HL-60 (cell line): ENCODE results near the gene NPAS4.

Source experiments
- DNase-seq, 2 experiments: peaks; one replicate each; pipeline ENCODE4 v3.0.0-alpha.2; 2010 to 2020; ENCODE audit warnings: low read depth in 1 of 2, low spot score in 1 of 2
- H3K27ac ChIP-seq: fragments of 250-450 bp; sonication (Bioruptor Pico); replicated peaks from 2 replicates; pipeline ENCODE4 v1.5.1; 2020; ENCODE audit warnings: mild to moderate bottlenecking, moderate library complexity
- H3K27me3 ChIP-seq: fragments of 250-450 bp; sonication (Bioruptor Pico); 2 replicates; pipeline ENCODE4 v1.5.1; 2021; ENCODE audit warnings: mild to moderate bottlenecking, moderate library complexity; ENCODE audit not compliant: insufficient read depth, poor library complexity, severe bottlenecking
- H3K4me3 ChIP-seq: replicated peaks from 2 replicates; pipeline ENCODE4 v1.5.1; 2011; ENCODE audit warnings: mild to moderate bottlenecking, control low read depth, low read length; ENCODE audit not compliant: insufficient read depth
- CTCF ChIP-seq: IDR thresholded peaks from one replicate; pipeline ENCODE4 v1.5.1; 2011; ENCODE audit warnings: low read length, control low read depth, inconsistent platforms; ENCODE audit not compliant: insufficient read depth
- GABPA ChIP-seq: IDR thresholded peaks from 2 replicates; pipeline ENCODE4 v1.6.1; 2012; ENCODE audit warnings: low read depth
- POLR2AphosphoS5 ChIP-seq: IDR thresholded peaks from 2 replicates; pipeline ENCODE4 v1.6.1; 2012; ENCODE audit warnings: low read depth
- REST ChIP-seq: IDR thresholded peaks from 2 replicates; pipeline ENCODE4 v1.6.1; 2012; ENCODE audit warnings: low read depth; ENCODE audit not compliant: insufficient replicate concordance
- SPI1 ChIP-seq: IDR thresholded peaks from 2 replicates; pipeline ENCODE4 v1.6.1; 2012; ENCODE audit warnings: low read depth, mild to moderate bottlenecking, borderline replicate concordance

The NPAS4 gene

GRCh38 chr11:66467756-66468155 is 46.9 kb downstream of the NPAS4 start:
- TF ChIP-seq GABPA: no peak
- TF ChIP-seq CTCF: no peak
- TF ChIP-seq POLR2AphosphoS5: no peak
- peak; percentile 62; the same call in 1 of the 2 replicates for TF ChIP-seq SPI1
- no peak for TF ChIP-seq REST
- Histone ChIP-seq H3K4me3 (peak overlapping the region; percentile 55), H3K27me3 (no peaks in the 10 kb centered on the region), H3K27ac (peak overlapping the region; percentile 32)
- DNase-seq: peak; percentile 64 to 89

GRCh38 chr11:66468691-66469090 is 47.9 kb downstream of the NPAS4 start:
- DNase-seq: no peak
- Histone ChIP-seq H3K4me3 (no peak overlapping the region), H3K27ac (no peak overlapping the region), H3K27me3 (no peaks in the 10 kb centered on the region)
- TF ChIP-seq GABPA (no peak), SPI1 (no peak), CTCF (no peak), REST (no peak), POLR2AphosphoS5 (no peak)

GRCh38 chr11:66469441-66469840 is 48.6 kb downstream of the NPAS4 start:
- Histone ChIP-seq H3K4me3 (no peak overlapping the region), H3K27me3 (no peaks in the 10 kb centered on the region), H3K27ac (no peak overlapping the region)
- TF ChIP-seq CTCF (no peak), REST (no peak), POLR2AphosphoS5 (no peak), GABPA (no peak), SPI1 (no peak)
- no peak for DNase-seq
